ENCODE results near the gene DLX1. TPM values are rescaled to one million over a fixed set of nuclear protein-coding genes. Genes with fewer than 3 reads are reported as not detected.

The DLX1 gene
- total and polyA plus RNA-seq, 4 donors, result not detected

GRCh38 chr2:172079838-172080640 is 5.3 kb upstream of the DLX1 start:
- DNase-seq (ENCODE audit: low spot score), result no peak

GRCh38 chr2:172080641-172081220 is 4.6 kb upstream of the DLX1 start:
- no peak overlapping the region for H3K4me3 ChIP-seq (ENCODE audit: low read depth in 1 of 3, low read length in 3 of 3)
- no peaks in the 10 kb centered on the region for H3K36me3 ChIP-seq (ENCODE audit: control insufficient read depth in 4 of 4, insufficient read depth in 3 of 4, low read depth in 1 of 4, low read length in 3 of 4)
- H3K9me3 ChIP-seq (ENCODE audit: control insufficient read depth in 4 of 4, low read length in 3 of 4), result peaks cover 0 to 4% (median 0%) of the 10 kb centered on the region in 4 donors
- H3K9ac ChIP-seq (ENCODE audit: low read depth in 1 of 2, low read length in 2 of 2), result no peak overlapping the region
- TF ChIP-seq HNF4A (conservative IDR thresholded peaks at IDR 0.05), result no peak
- TF ChIP-seq TAF1 (conservative IDR thresholded peaks at IDR 0.05), result no peak
- no peak for TF ChIP-seq EGR1 (IDR thresholded peaks at IDR 0.05; ENCODE audit: low read depth in 2 of 2)
- TF ChIP-seq NR2F2 (IDR thresholded peaks at IDR 0.05), result no peak
- no peak for TF ChIP-seq JUND (IDR thresholded peaks at IDR 0.05)
- no peak for TF ChIP-seq CTCF (IDR thresholded peaks at IDR 0.05; ENCODE audit: low read depth, low read length, missing input control)
- TF ChIP-seq, protein P1, sequence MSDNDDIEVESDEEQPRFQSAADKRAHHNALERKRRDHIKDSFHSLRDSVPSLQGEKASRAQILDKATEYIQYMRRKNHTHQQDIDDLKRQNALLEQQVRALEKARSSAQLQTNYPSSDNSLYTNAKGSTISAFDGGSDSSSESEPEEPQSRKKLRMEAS (IDR thresholded peaks at IDR 0.05), result no peak
- no peak for TF ChIP-seq FOXA1 (IDR thresholded peaks at IDR 0.05)
- H3K27ac ChIP-seq (ENCODE audit: low read depth in 1 of 2, low read length in 2 of 2), result no peak overlapping the region
- H3K27me3 ChIP-seq (ENCODE audit: control insufficient read depth in 4 of 4, insufficient read depth in 4 of 4, low read length in 3 of 4), result peaks cover 4 to 53% (median 31%) of the 10 kb centered on the region in 4 donors
- 18% methylated on average over 25 of the region's 25 CpGs for WGBS
- H3K4me1 ChIP-seq (ENCODE audit: control insufficient read depth in 4 of 4, insufficient read depth in 4 of 4, low read length in 3 of 4), result peaks cover 8 to 24% (median 15%) of the 10 kb centered on the region in 4 donors
- DNase-seq (ENCODE audit: low spot score), result no peak

More at GRCh38 chr2:172079838-172080640, 5.3 kb upstream of the DLX1 start:
- Histone ChIP-seq H3K9me3 (ENCODE audit: control insufficient read depth in 4 of 4, low read length in 3 of 4) (peaks cover 0 to 4% (median 0%) of the 10 kb centered on the region in 4 donors), H3K27me3 (ENCODE audit: control insufficient read depth in 4 of 4, insufficient read depth in 4 of 4, low read length in 3 of 4) (peaks cover 4 to 55% (median 28%) of the 10 kb centered on the region in 4 donors), H3K4me1 (ENCODE audit: control insufficient read depth in 4 of 4, insufficient read depth in 4 of 4, low read length in 3 of 4) (peaks cover 5 to 17% (median 10%) of the 10 kb centered on the region in 4 donors), H3K9ac (ENCODE audit: low read depth in 1 of 2, low read length in 2 of 2) (no peak overlapping the region), H3K4me3 (ENCODE audit: low read depth in 1 of 3, low read length in 3 of 3) (no peak overlapping the region), H3K36me3 (ENCODE audit: control insufficient read depth in 4 of 4, insufficient read depth in 3 of 4, low read depth in 1 of 4, low read length in 3 of 4) (no peaks in the 10 kb centered on the region), H3K27ac (ENCODE audit: low read depth in 1 of 2, low read length in 2 of 2) (no peak overlapping the region)
- 33% methylated on average over 38 of the region's 38 CpGs for WGBS
- no peak for TF ChIP-seq RAD21 (IDR thresholded peaks at IDR 0.05)
- no peak for TF ChIP-seq TAF1 (conservative IDR thresholded peaks at IDR 0.05)
- no peak for TF ChIP-seq CTCF (IDR thresholded peaks at IDR 0.05; ENCODE audit: low read depth, low read length, missing input control)
